ENCODE data around the gene NDOR1.

NDOR1 gene

GRCh38 chr9:137199411-137200121 lies 5.9 kb upstream of the NDOR1 start:
- DNase-seq, result no peak

GRCh38 chr9:137200311-137201204 lies 4.9 kb upstream of the NDOR1 start, which contains the start of gene TPRN:
TPRN (minus strand) TSS chr9:137200741; CDS start chr9:137200711, 30 bp downstream.
- peak; percentile 98 for DNase-seq

GRCh38 chr9:137201205-137201868 lies 4.2 kb upstream of the NDOR1 start:
- DNase-seq, result no peak

- no peak for DNase-seq
Measured at GRCh38 chr9:137202966-137203365, 2.5 kb upstream of the NDOR1 start.

- no peak for DNase-seq
Measured at GRCh38 chr9:137204731-137205125, 772 bp upstream of the NDOR1 start.

GRCh38 chr9:137206602-137207001 lies 1.1 kb downstream of the NDOR1 start:
- DNase-seq, result no peak

- DNase-seq, result no peak
Measured at GRCh38 chr9:137211532-137211931, 6.0 kb downstream of the NDOR1 start.

GRCh38 chr9:137212520-137212919 lies 7.0 kb downstream of the NDOR1 start:
- DNase-seq, result no peak

GRCh38 chr9:137213160-137214060 lies 7.9 kb downstream of the NDOR1 start:
- no peak for DNase-seq

- DNase-seq, result no peak
Measured at GRCh38 chr9:137214620-137215019, 9.1 kb downstream of the NDOR1 start.

- no peak for DNase-seq
Measured at GRCh38 chr9:137215196-137215986, 9.9 kb downstream of the NDOR1 start.

- no peak for DNase-seq
Measured at GRCh38 chr9:137216188-137216965, 10.9 kb downstream of the NDOR1 start.

- DNase-seq, result no peak
Measured at GRCh38 chr9:137217276-137218211, 12.0 kb downstream of the NDOR1 start.

GRCh38 chr9:137218212-137218753 lies 12.8 kb downstream of the NDOR1 start:
- no peak for DNase-seq

GRCh38 chr9:137218754-137219271 lies 13.3 kb downstream of the NDOR1 start:
- DNase-seq, result no peak

- no peak for DNase-seq
Measured at GRCh38 chr9:137219757-137220316, 14.3 kb downstream of the NDOR1 start.

GRCh38 chr9:137220317-137221094 lies 15.0 kb downstream of the NDOR1 start:
- DNase-seq, result no peak

GRCh38 chr9:137221095-137221505 lies 15.6 kb downstream of the NDOR1 start:
- no peak for DNase-seq

All from activated CD8-positive, alpha-beta memory T cell treated with anti-CD3 and anti-CD28 coated beads, Interleukin-2, amount 50 U/mL, for 4 hours (primary cell).